A549 (cell line): ENCODE data around the gene PADI6. TPM values are rescaled to one million over a fixed set of nuclear protein-coding genes. Genes with fewer than 3 reads are reported as not detected.

Source experiments
- ATAC-seq, 2 experiments: fragments of 200-7000 bp in 1 of 2; fragments of >200 bp in 1 of 2; cut with Nextera tagmentation in 1 of 2; cut with Tn5 transposase in 1 of 2; 3 replicates each; pipeline versions ENCODE4 v1.8.0 to v1.9.1; 2018 to 2020; ENCODE audit warnings: mild to moderate bottlenecking in 1 of 2, moderate library complexity in 1 of 2
- CTCF ChIA-PET: fragments of 300-600 bp; sonication (Branson Sonifier 250); formaldehyde crosslinking; extraction: SDS; loops from one replicate; lab custom pipeline; 2021; ENCODE audit warnings: antibody characterized with exemption, inconsistent platforms; lab: Yijun Ruan, JAX
- POLR2A ChIA-PET: fragments of 350-600 bp; formaldehyde crosslinking; extraction: SDS; loops from one replicate; lab custom pipeline; 2021; ENCODE audit warnings: antibody characterized with exemption, inconsistent platforms; lab: Yijun Ruan, JAX
- DNase-seq, 2 experiments: peaks; one replicate each; pipeline versions ENCODE4 v3.0.0 to v3.0.0-alpha.2; 2011 to 2016; ENCODE audit warnings: low read depth in 1 of 2, low spot score in 1 of 2
- FAIRE-seq: peaks from 2 replicates; lab custom pipeline; 2011; peaks lifted over from hg19 to GRCh38; lab: Jason Lieb, UNC
- H3K27ac ChIP-seq, 2 experiments: fragments of >200 bp; sonication (Bioruptor Twin); formaldehyde crosslinking; 3 replicates each; pipeline ENCODE4 v1.5.1; 2016 to 2017
- H3K4me1 ChIP-seq: fragments of >200 bp; sonication (Bioruptor Twin); formaldehyde crosslinking; 3 replicates; pipeline ENCODE4 v1.6.1; 2016
- H3K4me2 ChIP-seq: fragments of >200 bp; sonication (Bioruptor Twin); formaldehyde crosslinking; 3 replicates; pipeline ENCODE4 v1.6.1; 2016
- H3K4me3 ChIP-seq: fragments of >200 bp; sonication (Bioruptor Twin); formaldehyde crosslinking; 3 replicates; pipeline ENCODE4 v1.5.1; 2016
- H3K9me3 ChIP-seq: fragments of >200 bp; sonication (Bioruptor Twin); formaldehyde crosslinking; 3 replicates; pipeline ENCODE4 v1.6.1; 2016
- CBX2 ChIP-seq: fragments of 200-600 bp; sonication (generic); IDR thresholded peaks from 2 replicates; pipeline ENCODE4 v1.6.1; 2016; ENCODE audit warnings: low read depth, mild to moderate bottlenecking, borderline replicate concordance
- CBX8 ChIP-seq: fragments of 200-600 bp; sonication (generic); IDR thresholded peaks from 2 replicates; pipeline ENCODE4 v1.6.1; 2016
- CHD4 ChIP-seq: fragments of 200-600 bp; sonication (generic); IDR thresholded peaks from 2 replicates; pipeline ENCODE4 v1.6.1; 2016; ENCODE audit warnings: antibody characterized with exemption, mild to moderate bottlenecking, borderline replicate concordance
- EHF ChIP-seq: fragments of 250-450 bp; sonication (Bioruptor Pico); IDR thresholded peaks from 2 replicates; pipeline ENCODE4 v1.5.0; 2020; ENCODE audit warnings: mild to moderate bottlenecking
- EHMT2 ChIP-seq: fragments of 200-600 bp; sonication (generic); IDR thresholded peaks from 2 replicates; pipeline ENCODE4 v1.6.1; 2016; ENCODE audit warnings: antibody characterized with exemption, low read depth, mild to moderate bottlenecking, moderate library complexity
- FOXS1 ChIP-seq: fragments of 250-450 bp; sonication (Bioruptor Pico); IDR thresholded peaks from 2 replicates; pipeline ENCODE4 v1.5.0; 2020; ENCODE audit warnings: mild to moderate bottlenecking, moderate library complexity
- HDAC2 ChIP-seq: fragments of 200-600 bp; sonication (generic); IDR thresholded peaks from 2 replicates; pipeline ENCODE4 v1.6.1; 2016
- HES2 ChIP-seq: fragments of >200 bp; sonication (Bioruptor Twin); formaldehyde crosslinking; IDR thresholded peaks from 2 replicates; pipeline ENCODE4 v1.6.1; 2016
- HOXA7 ChIP-seq: fragments of 250-450 bp; sonication (Bioruptor Pico); IDR thresholded peaks from 2 replicates; pipeline ENCODE4 v1.5.0; 2020; ENCODE audit warnings: mild to moderate bottlenecking, moderate library complexity
- HOXB5 ChIP-seq: fragments of 250-450 bp; sonication (Bioruptor Pico); IDR thresholded peaks from 2 replicates; pipeline ENCODE4 v1.5.0; 2020; ENCODE audit warnings: mild to moderate bottlenecking, moderate library complexity
- NFE2L2 ChIP-seq: fragments of 150-350 bp; conservative IDR thresholded peaks from 2 replicates; pipeline ENCODE4 v1.6.1; 2014; ENCODE audit warnings: low read length
- NPAS2 ChIP-seq: fragments of 250-450 bp; sonication (Bioruptor Pico); IDR thresholded peaks from 2 replicates; pipeline ENCODE4 v1.8.0; 2022; ENCODE audit warnings: mild to moderate bottlenecking, moderate library complexity, borderline replicate concordance
- POLR2A ChIP-seq: IDR thresholded peaks from 2 replicates; pipeline ENCODE4 v1.6.1; 2012; ENCODE audit warnings: mild to moderate bottlenecking, low read length
- POLR2AphosphoS2 ChIP-seq: conservative IDR thresholded peaks from 2 replicates; pipeline ENCODE4 v1.6.1; 2012; ENCODE audit warnings: low read length, improper control_type of control experiment, inconsistent platforms
- RCOR1 ChIP-seq: fragments of 150-350 bp; IDR thresholded peaks from 2 replicates; pipeline ENCODE4 v1.6.1; 2014; ENCODE audit warnings: antibody characterized with exemption, low read length, low read depth
- RFX5 ChIP-seq: fragments of 450-650 bp; IDR thresholded peaks from 2 replicates; pipeline ENCODE4 v1.7.1; 2014; ENCODE audit warnings: antibody characterized with exemption, mild to moderate bottlenecking, moderate library complexity
- TFCP2L1 ChIP-seq: fragments of 250-450 bp; sonication (Bioruptor Pico); IDR thresholded peaks from 2 replicates; pipeline ENCODE4 v1.5.0; 2021; ENCODE audit warnings: mild to moderate bottlenecking
- ZC3H11A ChIP-seq: fragments of 450-650 bp; IDR thresholded peaks from 2 replicates; pipeline ENCODE4 v1.6.1; 2014; ENCODE audit warnings: antibody characterized with exemption, mild to moderate bottlenecking
- ZNF302 ChIP-seq: fragments of 250-450 bp; sonication (Bioruptor Pico); IDR thresholded peaks from 2 replicates; pipeline ENCODE4 v1.9.0; 2021; ENCODE audit warnings: inconsistent platforms, mild to moderate bottlenecking, moderate library complexity
- ZSCAN20 ChIP-seq: fragments of 250-450 bp; sonication (Bioruptor Pico); IDR thresholded peaks from 2 replicates; pipeline ENCODE4 v1.8.0; 2022; ENCODE audit warnings: mild to moderate bottlenecking, moderate library complexity
- WGBS: methylation state at CpG from one replicate; pipeline ENCODE4 v1.1.6; 2017; ENCODE audit errors: missing lambda C conversion rate; 5-methylcytosine and 5-hydroxymethylcytosine counted together
- polyA plus RNA-seq, 4 experiments: library from polyadenylated mRNA; depleted of rRNA in 3 of 4; stranded (reverse); fragments of >200 nt; fragmentation: RNase III in 1 of 4; extraction: RNeasy Plus Mini Kit Qiagen cat#74134 plus additional on column Dnase treatment in 1 of 4; gene quantifications; 2 replicates in 3 of 4; 3 replicates in 1 of 4; pipeline ENCODE4 v1.2.3, GENCODE V29; 2011 to 2017
- TF ChIP-seq, protein P1 (sequence below): fragments of 150-350 bp; IDR thresholded peaks from 2 replicates; pipeline ENCODE4 v1.6.1; 2014; ENCODE audit warnings: low read depth, mild to moderate bottlenecking, low read length
- TF ChIP-seq, protein P2 (sequence below): IDR thresholded peaks from 2 replicates; pipeline ENCODE4 v1.6.1; 2012

Gene PADI6
- polyA plus RNA-seq, 2 of the 4 experiments (the other 2 are of a cell fraction) = not detected

- no peak for FAIRE-seq
- no peak for ATAC-seq
- H3K4me1 ChIP-seq = peaks cover 11% of the 10 kb centered on the region
- TF ChIP-seq FOXS1 (CRISPR knock-in tag) (no peak), POLR2AphosphoS2 (no peak), CBX2 (no peak), RFX5 (no peak), HOXB5 (CRISPR knock-in tag) (no peak), CHD4 (no peak), TFCP2L1 (CRISPR knock-in tag) (no peak), RCOR1 (no peak), EHF (CRISPR knock-in tag) (no peak), NPAS2 (CRISPR knock-in tag) (no peak), ZSCAN20 (CRISPR knock-in tag) (no peak), EHMT2 (no peak), POLR2A (no peak), ZNF302 (CRISPR knock-in tag) (no peak), HDAC2 (no peak), HES2 (no peak)
- no peak overlapping the region for H3K27ac ChIP-seq
- H3K4me2 ChIP-seq = no peak overlapping the region
- DNase-seq = no peak
- no peaks in the 10 kb centered on the region for H3K9me3 ChIP-seq
- ChIA-PET CTCF (interaction anchor here (0.5 to 1.9 kb wide), 2 partner anchors 19 to 141 kb away, joined by 3 to 5 read pairs; no protein-coding TSS in a partner anchor), POLR2A (interaction anchor here (0.7 kb wide), 1 partner anchor 1160 kb away, joined by 5 read pairs; no protein-coding TSS in a partner anchor)
- WGBS = 76% methylated on average over 7 of the region's 8 CpGs
- H3K4me3 ChIP-seq = no peak overlapping the region
These were observed 20.2 kb upstream of the PADI6 start for GRCh38 chr1:17351598-17352324.

DNA sequence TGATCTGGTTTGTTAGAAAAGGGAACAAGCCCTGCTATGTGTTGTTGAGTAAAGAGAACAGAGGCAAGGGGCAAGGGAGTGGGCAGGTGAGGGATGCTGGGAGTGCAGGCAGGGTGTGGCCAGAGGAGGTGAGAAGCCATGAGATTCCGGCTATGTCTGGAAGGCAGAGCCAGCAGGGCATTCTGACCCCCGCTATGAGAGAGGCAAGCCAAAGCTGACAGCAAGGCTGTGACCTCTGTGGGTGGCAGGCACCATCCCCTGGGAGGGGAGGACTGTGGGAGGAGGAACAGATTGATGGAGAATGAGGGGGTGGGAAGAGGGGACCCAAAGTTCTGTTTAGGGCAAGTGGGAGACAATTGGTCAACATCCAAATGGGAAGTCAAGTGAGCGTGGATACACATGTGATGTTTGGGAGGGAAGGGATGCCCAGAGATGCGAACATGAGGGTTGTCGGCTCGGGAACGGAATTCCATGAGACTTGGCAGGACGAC lies 19.5 kb upstream of the PADI6 start:
- ChIA-PET POLR2A (no interaction called here), CTCF (interaction anchor here (0.5 to 1.9 kb wide), 2 partner anchors 19 to 142 kb away, joined by 3 to 5 read pairs; no protein-coding TSS in a partner anchor)
- WGBS = 87% methylated on average over 8 of the region's 8 CpGs
- Histone ChIP-seq H3K4me3 (no peak overlapping the region), H3K9me3 (no peaks in the 10 kb centered on the region), H3K4me2 (no peak overlapping the region), H3K27ac (no peak overlapping the region), H3K4me1 (peaks cover 11% of the 10 kb centered on the region)
- no peak for FAIRE-seq
- DNase-seq = no peak
- TF ChIP-seq NFE2L2 (no peak), CBX2 (no peak), EHF (CRISPR knock-in tag) (no peak), RFX5 (no peak), POLR2AphosphoS2 (no peak), CBX8 (no peak), HOXA7 (CRISPR knock-in tag) (no peak), ZC3H11A (no peak), CHD4 (no peak)
- TF ChIP-seq, protein P1, sequence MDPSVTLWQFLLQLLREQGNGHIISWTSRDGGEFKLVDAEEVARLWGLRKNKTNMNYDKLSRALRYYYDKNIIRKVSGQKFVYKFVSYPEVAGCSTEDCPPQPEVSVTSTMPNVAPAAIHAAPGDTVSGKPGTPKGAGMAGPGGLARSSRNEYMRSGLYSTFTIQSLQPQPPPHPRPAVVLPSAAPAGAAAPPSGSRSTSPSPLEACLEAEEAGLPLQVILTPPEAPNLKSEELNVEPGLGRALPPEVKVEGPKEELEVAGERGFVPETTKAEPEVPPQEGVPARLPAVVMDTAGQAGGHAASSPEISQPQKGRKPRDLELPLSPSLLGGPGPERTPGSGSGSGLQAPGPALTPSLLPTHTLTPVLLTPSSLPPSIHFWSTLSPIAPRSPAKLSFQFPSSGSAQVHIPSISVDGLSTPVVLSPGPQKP = no peak
- TF ChIP-seq, protein P2, sequence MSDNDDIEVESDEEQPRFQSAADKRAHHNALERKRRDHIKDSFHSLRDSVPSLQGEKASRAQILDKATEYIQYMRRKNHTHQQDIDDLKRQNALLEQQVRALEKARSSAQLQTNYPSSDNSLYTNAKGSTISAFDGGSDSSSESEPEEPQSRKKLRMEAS = no peak
- no peak; a peak in 1 of 6 replicates for ATAC-seq

DNA sequence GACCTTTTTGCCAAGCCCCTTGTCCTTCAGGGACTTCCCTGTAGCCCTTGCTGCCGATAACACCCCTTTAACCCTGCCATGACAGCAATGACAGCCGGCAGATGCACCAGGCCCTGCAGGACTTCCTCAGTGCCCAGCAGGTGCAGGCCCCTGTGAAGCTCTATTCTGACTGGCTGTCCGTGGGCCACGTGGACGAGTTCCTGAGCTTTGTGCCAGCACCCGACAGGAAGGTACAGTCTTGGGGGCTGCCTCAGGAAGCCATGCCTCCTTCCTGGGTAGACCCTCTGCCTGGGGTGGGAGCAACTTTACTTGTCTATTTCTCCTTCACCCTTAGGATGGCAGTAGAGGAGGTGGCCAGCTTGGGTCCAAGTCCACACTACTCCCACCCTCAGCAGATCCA lies 16.1 kb upstream of the PADI6 start:
- FAIRE-seq (no peak), DNase-seq (no peak), ATAC-seq (no peak)
- no peak overlapping the region for H3K27ac ChIP-seq
- no peaks in the 10 kb centered on the region for H3K4me1 ChIP-seq
- H3K4me2 ChIP-seq = no peak overlapping the region
- H3K4me3 ChIP-seq = no peak overlapping the region
- H3K9me3 ChIP-seq = no peaks in the 10 kb centered on the region
- ChIA-PET POLR2A (no interaction called here), CTCF (interaction anchor here (1.0 to 4.1 kb wide), 4 partner anchors 10 to 230 kb away, joined by 3 to 18 read pairs (median 6); no protein-coding TSS in a partner anchor)
- TF ChIP-seq, protein P2 = no peak
- 61% methylated on average over 2 of the region's 6 CpGs for WGBS
